K562 (cell line): ENCODE results near the gene BCAM. TPM values are rescaled to one million over a fixed set of nuclear protein-coding genes. Genes with fewer than 3 reads are reported as not detected.
A peak's percentile ranks its signal among the peaks of the same experiment; 100 is the strongest.

ENCODE experiments used
- ATAC-seq: fragments of 200-7000 bp; cut with Tn5 transposase; 3 replicates; pipeline ENCODE4 v1.9.1; 2020; ENCODE audit warnings: moderate library complexity
- BruUV-seq: library from RNA; stranded (reverse); fragments of 400-500 nt; replicated peaks from 2 replicates; lab custom pipeline; 2021; lab: Mats Ljungman, UMichigan
- CTCF ChIA-PET: fragments of 300-600 bp; formaldehyde crosslinking; extraction: SDS; loops from one replicate; lab custom pipeline; 2021; ENCODE audit warnings: low intra/inter-chr PET ratio; lab: Yijun Ruan, JAX
- POLR2A ChIA-PET: fragments of 300-600, 350-650 bp; sonication (Branson Sonifier 250); formaldehyde crosslinking; extraction: SDS; loops from one replicate; lab custom pipeline; 2021; ENCODE audit warnings: antibody characterized with exemption, inconsistent platforms; lab: Yijun Ruan, JAX
- DNase-seq, 4 experiments: peaks; one replicate each; pipeline versions ENCODE4 v3.0.0 to v3.0.0-alpha.2; 2011 to 2018; ENCODE audit warnings: low spot score in 3 of 4, mixed read lengths in 3 of 4; ENCODE audit errors: extremely low read depth in 1 of 4
- FAIRE-seq: peaks from 2 replicates; lab custom pipeline; 2011; peaks lifted over from hg19 to GRCh38; lab: Jason Lieb, UNC
- H2AFZ ChIP-seq: 2 replicates; pipeline ENCODE4 v1.6.0; 2011; ENCODE audit warnings: low read depth, low read length, control low read depth, inconsistent platforms
- H3K27ac ChIP-seq: fragments of 200-600 bp; 3 replicates; pipeline ENCODE4 v1.8.0; 2011; ENCODE audit warnings: low read depth, mild to moderate bottlenecking, control low read depth, inconsistent platforms, low read length, moderate library complexity, mixed read lengths; ENCODE audit errors: extremely low read depth
- H3K27me3 ChIP-seq, 2 experiments: fragments of 300-600 bp in 1 of 2; 2 replicates in 1 of 2; 3 replicates in 1 of 2; pipeline versions ENCODE4 v1.6.0 to v1.8.0; 2011; ENCODE audit warnings: inconsistent platforms in 2 of 2, low read length in 2 of 2, mild to moderate bottlenecking in 1 of 2, mixed read lengths in 1 of 2, moderate library complexity in 1 of 2; ENCODE audit not compliant: control insufficient read depth in 2 of 2, insufficient read depth in 2 of 2
- H3K36me3 ChIP-seq: fragments of 300-600 bp; 3 replicates; pipeline ENCODE4 v1.8.0; 2011; ENCODE audit warnings: mild to moderate bottlenecking, low read length, inconsistent platforms; ENCODE audit not compliant: control insufficient read depth, insufficient read depth
- H3K4me1 ChIP-seq, 2 experiments: fragments of 200-600 bp in 1 of 2; replicated peaks in 1 of 2; 2 replicates in 1 of 2; 3 replicates in 1 of 2; pipeline versions ENCODE4 v1.5.1 to v1.8.0; 2011; ENCODE audit warnings: inconsistent platforms in 2 of 2, low read length in 2 of 2, mild to moderate bottlenecking in 1 of 2, mixed read lengths in 1 of 2, moderate library complexity in 1 of 2; ENCODE audit not compliant: control insufficient read depth in 2 of 2, insufficient read depth in 2 of 2
- H3K4me2 ChIP-seq: 2 replicates; pipeline ENCODE4 v1.6.1; 2011; ENCODE audit warnings: low read length, control low read depth, inconsistent platforms, mixed read lengths; ENCODE audit not compliant: insufficient read depth
- H3K4me3 ChIP-seq: fragments of 200-600 bp; sonication (generic), shearing (Covaris generic); 2 replicates; pipeline ENCODE4 v1.5.1; 2016; ENCODE audit warnings: control low read depth, inconsistent platforms
- H3K79me2 ChIP-seq: fragments of 200-600 bp; 3 replicates; pipeline ENCODE4 v1.8.0; 2011; ENCODE audit warnings: low read length, inconsistent platforms; ENCODE audit not compliant: control insufficient read depth, insufficient read depth
- H3K9ac ChIP-seq, 2 experiments: 2 replicates each; pipeline versions ENCODE4 v1.6.0 to v1.6.1; 2011; ENCODE audit warnings: low read depth in 2 of 2, low read length in 2 of 2, control low read depth in 1 of 2, inconsistent platforms in 1 of 2, mild to moderate bottlenecking in 1 of 2, mixed read lengths in 1 of 2; ENCODE audit not compliant: insufficient read depth in 1 of 2
- H3K9me1 ChIP-seq: one replicate; pipeline ENCODE4 v1.6.0; 2011; ENCODE audit warnings: inconsistent platforms, mild to moderate bottlenecking, low read length, moderate library complexity; ENCODE audit not compliant: control insufficient read depth, insufficient read depth
- H3K9me3 ChIP-seq: replicated peaks from 2 replicates; pipeline ENCODE4 v1.5.1; 2011; ENCODE audit warnings: low read depth, low read length, inconsistent platforms; ENCODE audit not compliant: control insufficient read depth, insufficient read depth
- H4K20me1 ChIP-seq: replicated peaks from 2 replicates; pipeline ENCODE4 v1.6.1; 2011; ENCODE audit warnings: low read length, inconsistent platforms, mixed read lengths; ENCODE audit not compliant: control insufficient read depth, insufficient read depth
- IFI16 ChIP-seq: fragments of 250-450 bp; sonication (Bioruptor Pico); IDR thresholded peaks from 2 replicates; pipeline ENCODE4 v2.1.2; 2022; ENCODE audit warnings: mild to moderate bottlenecking, inconsistent platforms
- WGBS: fragments of 100-300 bp; shearing (Covaris generic); methylation state at CpG from one replicate; pipeline ENCODE4 v1.1.6; 2016; ENCODE audit warnings: low coverage, mixed read lengths; ENCODE audit not compliant: insufficient coverage; ENCODE audit errors: missing lambda C conversion rate; 5-methylcytosine and 5-hydroxymethylcytosine counted together
- in situ Hi-C: fragments of 300-500 bp; cut with MboI; formaldehyde crosslinking; loops from 4 replicates; pipeline ENCODE4 v1.15.0; 2018; ENCODE audit warnings: inconsistent platforms, mixed read lengths
- intact Hi-C: fragments of 100-400 bp; cut with micrococcal nuclease; formaldehyde crosslinking; loops from 2 replicates; pipeline ENCODE4 v1.14.2; 2022
- polyA plus RNA-seq, 8 experiments: library from polyadenylated mRNA; depleted of rRNA in 4 of 8; stranded (reverse) in 5 of 8; unstranded in 3 of 8; fragments of >200 nt; fragmentation: Nextera tagmentation in 2 of 8; fragmentation: Illumina TruSeq in 1 of 8; extraction: Ambion mirVana in 2 of 8; extraction: Trizol in 1 of 8; gene quantifications; 2 replicates each; pipeline versions ENCODE4 v1.2.1 to v1.2.3, GENCODE V29; 2011 to 2014; ENCODE audit warnings: inconsistent platforms in 1 of 8, missing spikeins in 1 of 8
- total RNA-seq, 7 experiments: library from RNA; depleted of rRNA in 6 of 7; stranded (reverse); fragments of >200 nt in 6 of 7; fragmentation: Illumina TruSeq in 2 of 7; extraction: Trizol in 2 of 7; gene quantifications; 2 replicates each; pipeline versions ENCODE4 v1.2.1 to v1.2.3, GENCODE V29; 2011 to 2021; ENCODE audit warnings: low replicate concordance in 1 of 7
- TF ChIP-seq, protein P1 (sequence below), 3 experiments: IDR thresholded peaks in 2 of 3; conservative IDR thresholded peaks in 1 of 3; 2 replicates each; pipeline ENCODE4 v1.5.1; 2011 to 2012; ENCODE audit warnings: low read length in 3 of 3, mild to moderate bottlenecking in 3 of 3, control low read depth in 2 of 3, improper control_type of control experiment in 1 of 3, inconsistent platforms in 1 of 3, low read depth in 1 of 3, mixed read lengths in 1 of 3, moderate library complexity in 1 of 3; ENCODE audit not compliant: insufficient read depth in 2 of 3

Gene BCAM
- total and polyA plus RNA-seq, 9 of the 15 experiments (the other 6 are each of a cell fraction or from before 2014, with no cell fraction given): 0.07 to 1.3 (median 0.33) TPM; not detected in 2

DNA sequence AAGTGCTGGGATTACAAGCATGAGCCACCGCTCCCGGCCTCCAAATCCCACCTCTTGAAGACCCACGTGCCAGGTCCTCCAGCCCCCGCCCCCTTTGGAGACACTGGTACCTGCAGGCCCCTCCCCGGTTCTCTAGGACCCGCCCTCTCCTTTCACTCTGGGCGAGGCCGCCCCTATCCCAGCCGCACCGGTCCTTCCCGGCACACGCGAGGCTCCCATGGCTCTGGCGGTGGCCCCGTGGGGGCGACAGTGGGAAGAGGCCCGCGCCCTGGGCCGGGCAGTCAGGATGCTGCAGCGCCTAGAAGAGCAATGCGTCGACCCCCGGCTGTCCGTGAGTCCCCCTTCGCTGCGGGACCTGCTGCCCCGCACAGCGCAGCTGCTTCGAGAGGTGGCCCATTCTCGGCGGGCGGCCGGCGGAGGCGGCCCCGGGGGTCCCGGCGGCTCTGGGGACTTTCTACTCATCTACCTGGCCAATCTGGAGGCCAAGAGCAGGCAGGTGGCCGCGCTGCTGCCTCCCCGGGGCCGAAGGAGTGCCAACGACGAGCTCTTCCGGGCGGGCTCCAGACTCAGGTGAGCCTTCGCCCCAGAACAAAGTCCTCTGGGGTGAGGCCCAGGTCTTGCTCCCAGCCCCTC, 31.1 kb upstream of the BCAM start, which contains the start of gene CBLC:
Gene CBLC (plus strand): TSS at position 176 of the 633 bp plus-strand sequence. CDS start 42 bp downstream, at position 218.
- POLR2A ChIA-PET: no interaction called here
- intact Hi-C loops: no loop called here
- no peak for FAIRE-seq
- CTCF ChIA-PET: interaction anchor here (0.9 kb wide), 1 partner anchor 121 kb away, joined by 3 read pairs; no protein-coding TSS in a partner anchor
- no peak within 1 kb of the TSS for H3K4me3 ChIP-seq
- BruUV-seq: no TSS peak
- no peak within 1 kb of the TSS for H2AFZ ChIP-seq
- peak; percentile 90 for ATAC-seq
- H3K27ac ChIP-seq: no peak within 1 kb of the TSS
- no peaks in the 10 kb centered on the region for H3K36me3 ChIP-seq
- H3K4me1 ChIP-seq: peaks cover 0 to 20% of the 10 kb centered on the region in 2 experiments; a peak in 2 of 5 replicates
- 14% methylated on average over 22 of the region's 47 CpGs for WGBS
- no peaks in the 10 kb centered on the region for H4K20me1 ChIP-seq
- DNase-seq: peak; percentile 30 to 87 (median 70)
- H3K9ac ChIP-seq: peak within 1 kb of the TSS in 1 of 2 experiments; percentile 35; a peak in 1 of 4 replicates
- no peaks in the 10 kb centered on the region for H3K9me1 ChIP-seq
- no peak within 1 kb of the TSS for H3K4me2 ChIP-seq
- no peaks in the 10 kb centered on the region for H3K79me2 ChIP-seq
- no peaks in the 10 kb centered on the region for H3K9me3 ChIP-seq
- in situ Hi-C loops: loop anchor here (5.0 kb wide), 1 partner anchor 206 kb away; no protein-coding TSS in a partner anchor
- TF ChIP-seq IFI16: no peak
- TF ChIP-seq, protein P1, sequence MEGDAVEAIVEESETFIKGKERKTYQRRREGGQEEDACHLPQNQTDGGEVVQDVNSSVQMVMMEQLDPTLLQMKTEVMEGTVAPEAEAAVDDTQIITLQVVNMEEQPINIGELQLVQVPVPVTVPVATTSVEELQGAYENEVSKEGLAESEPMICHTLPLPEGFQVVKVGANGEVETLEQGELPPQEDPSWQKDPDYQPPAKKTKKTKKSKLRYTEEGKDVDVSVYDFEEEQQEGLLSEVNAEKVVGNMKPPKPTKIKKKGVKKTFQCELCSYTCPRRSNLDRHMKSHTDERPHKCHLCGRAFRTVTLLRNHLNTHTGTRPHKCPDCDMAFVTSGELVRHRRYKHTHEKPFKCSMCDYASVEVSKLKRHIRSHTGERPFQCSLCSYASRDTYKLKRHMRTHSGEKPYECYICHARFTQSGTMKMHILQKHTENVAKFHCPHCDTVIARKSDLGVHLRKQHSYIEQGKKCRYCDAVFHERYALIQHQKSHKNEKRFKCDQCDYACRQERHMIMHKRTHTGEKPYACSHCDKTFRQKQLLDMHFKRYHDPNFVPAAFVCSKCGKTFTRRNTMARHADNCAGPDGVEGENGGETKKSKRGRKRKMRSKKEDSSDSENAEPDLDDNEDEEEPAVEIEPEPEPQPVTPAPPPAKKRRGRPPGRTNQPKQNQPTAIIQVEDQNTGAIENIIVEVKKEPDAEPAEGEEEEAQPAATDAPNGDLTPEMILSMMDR (IDR thresholded peaks at IDR 0.05 in 2 of 3, conservative IDR thresholded peaks at IDR 0.05 in 1 of 3; ENCODE audit: insufficient read depth in 2 of 3, low read depth in 1 of 3, low read length in 3 of 3): peak in 2 of 3 experiments; percentile 17 to 22; a peak in 2 of 6 replicates
- H3K27me3 ChIP-seq: no peaks in the 10 kb centered on the region
